DND-41 (cell line): ENCODE data around the gene ACOT9.

Experiments
- EZH2 ChIP-seq: IDR thresholded peaks from 3 replicates; pipeline ENCODE4 v1.6.1; 2012; ENCODE audit warnings: borderline replicate concordance, low read depth, mild to moderate bottlenecking, moderate library complexity, low read length, inconsistent platforms; ENCODE audit not compliant: severe bottlenecking
- TF ChIP-seq, protein P1 (sequence below): IDR thresholded peaks from 2 replicates; pipeline ENCODE4 v1.5.1; 2012; ENCODE audit warnings: borderline replicate concordance, low read length, moderate library complexity, mild to moderate bottlenecking; ENCODE audit not compliant: poor library complexity, severe bottlenecking; ENCODE audit errors: extremely low read depth

DNA sequence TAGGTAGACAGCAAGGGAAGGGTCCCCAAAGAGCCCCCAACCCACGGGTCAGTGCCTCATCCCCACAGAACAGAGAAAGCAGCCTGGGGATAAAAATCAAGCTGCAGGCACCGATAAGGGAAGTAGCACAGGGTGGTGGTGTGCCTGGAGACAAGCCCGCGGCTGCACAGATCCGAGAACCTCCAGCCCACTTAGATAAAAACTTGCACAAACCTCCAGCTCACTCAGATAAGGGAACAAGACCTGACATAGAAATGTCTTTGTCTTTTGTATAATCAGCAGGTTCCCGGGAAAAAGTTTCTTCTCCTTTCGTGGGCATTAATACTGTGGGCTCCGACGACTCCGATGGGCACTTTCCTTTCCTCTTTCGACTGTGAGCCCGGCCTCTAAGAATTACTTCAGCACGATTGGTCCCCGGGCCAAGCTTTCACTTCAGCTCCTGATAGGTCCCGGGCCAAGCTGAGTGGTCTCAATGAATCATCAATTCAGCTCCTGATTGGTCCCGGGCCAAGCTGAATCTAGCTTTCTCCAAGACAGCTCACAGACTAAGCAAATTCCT lies 43.4 kb downstream of the ACOT9 start:
- no peak for TF ChIP-seq EZH2
- TF ChIP-seq, protein P1, sequence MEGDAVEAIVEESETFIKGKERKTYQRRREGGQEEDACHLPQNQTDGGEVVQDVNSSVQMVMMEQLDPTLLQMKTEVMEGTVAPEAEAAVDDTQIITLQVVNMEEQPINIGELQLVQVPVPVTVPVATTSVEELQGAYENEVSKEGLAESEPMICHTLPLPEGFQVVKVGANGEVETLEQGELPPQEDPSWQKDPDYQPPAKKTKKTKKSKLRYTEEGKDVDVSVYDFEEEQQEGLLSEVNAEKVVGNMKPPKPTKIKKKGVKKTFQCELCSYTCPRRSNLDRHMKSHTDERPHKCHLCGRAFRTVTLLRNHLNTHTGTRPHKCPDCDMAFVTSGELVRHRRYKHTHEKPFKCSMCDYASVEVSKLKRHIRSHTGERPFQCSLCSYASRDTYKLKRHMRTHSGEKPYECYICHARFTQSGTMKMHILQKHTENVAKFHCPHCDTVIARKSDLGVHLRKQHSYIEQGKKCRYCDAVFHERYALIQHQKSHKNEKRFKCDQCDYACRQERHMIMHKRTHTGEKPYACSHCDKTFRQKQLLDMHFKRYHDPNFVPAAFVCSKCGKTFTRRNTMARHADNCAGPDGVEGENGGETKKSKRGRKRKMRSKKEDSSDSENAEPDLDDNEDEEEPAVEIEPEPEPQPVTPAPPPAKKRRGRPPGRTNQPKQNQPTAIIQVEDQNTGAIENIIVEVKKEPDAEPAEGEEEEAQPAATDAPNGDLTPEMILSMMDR, result no peak
